ENCODE results near the gene NEB.

DNA sequence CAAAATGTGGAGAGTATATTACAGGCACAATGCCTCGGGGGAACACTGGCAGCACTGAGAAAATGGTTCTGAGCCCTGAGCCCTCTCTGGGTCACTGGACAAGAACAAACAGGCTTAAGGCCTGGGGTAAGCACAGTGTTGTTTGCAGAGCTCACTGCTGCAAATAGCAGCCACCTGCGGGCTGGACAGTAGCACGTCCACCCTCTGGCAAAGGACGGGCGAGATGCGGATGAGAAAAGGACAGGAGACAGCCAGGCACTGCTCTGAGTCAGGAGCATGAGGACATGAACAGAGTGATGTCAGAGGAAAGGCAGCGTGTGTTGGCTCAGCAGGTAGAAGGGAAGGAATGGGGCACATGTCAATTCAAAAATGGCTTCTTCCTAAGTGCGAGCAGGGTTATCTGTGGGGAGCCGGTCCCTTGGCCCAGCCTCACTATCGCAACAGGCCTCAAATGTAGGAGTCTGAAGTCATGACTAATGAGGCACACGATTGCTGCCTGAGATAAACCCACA lies 25.9 kb upstream of the NEB start:
- TF ChIP-seq, protein P1, sequence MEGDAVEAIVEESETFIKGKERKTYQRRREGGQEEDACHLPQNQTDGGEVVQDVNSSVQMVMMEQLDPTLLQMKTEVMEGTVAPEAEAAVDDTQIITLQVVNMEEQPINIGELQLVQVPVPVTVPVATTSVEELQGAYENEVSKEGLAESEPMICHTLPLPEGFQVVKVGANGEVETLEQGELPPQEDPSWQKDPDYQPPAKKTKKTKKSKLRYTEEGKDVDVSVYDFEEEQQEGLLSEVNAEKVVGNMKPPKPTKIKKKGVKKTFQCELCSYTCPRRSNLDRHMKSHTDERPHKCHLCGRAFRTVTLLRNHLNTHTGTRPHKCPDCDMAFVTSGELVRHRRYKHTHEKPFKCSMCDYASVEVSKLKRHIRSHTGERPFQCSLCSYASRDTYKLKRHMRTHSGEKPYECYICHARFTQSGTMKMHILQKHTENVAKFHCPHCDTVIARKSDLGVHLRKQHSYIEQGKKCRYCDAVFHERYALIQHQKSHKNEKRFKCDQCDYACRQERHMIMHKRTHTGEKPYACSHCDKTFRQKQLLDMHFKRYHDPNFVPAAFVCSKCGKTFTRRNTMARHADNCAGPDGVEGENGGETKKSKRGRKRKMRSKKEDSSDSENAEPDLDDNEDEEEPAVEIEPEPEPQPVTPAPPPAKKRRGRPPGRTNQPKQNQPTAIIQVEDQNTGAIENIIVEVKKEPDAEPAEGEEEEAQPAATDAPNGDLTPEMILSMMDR (IDR thresholded peaks at IDR 0.05; ENCODE audit: low read depth, low read length, poor library complexity, severe bottlenecking) = no peak
- no peak for TF ChIP-seq EZH2phosphoT487 (IDR thresholded peaks at IDR 0.05; ENCODE audit: borderline replicate concordance, low read length)
